SU-DHL-6 (cell line): ENCODE measurements around the gene SH2D4B.

ENCODE experiments used
- H2AFZ ChIP-seq: fragments of 200-600 bp; sonication (generic); 2 replicates; pipeline ENCODE4 v1.6.1; 2014; ENCODE audit warnings: low read depth, mild to moderate bottlenecking, moderate library complexity, mixed read lengths, antibody characterized with exemption, low read length; ENCODE audit not compliant: severe bottlenecking
- H3F3A ChIP-seq: fragments of 200-600 bp; shearing (Covaris generic); 2 replicates; pipeline ENCODE4 v1.6.0; 2016; ENCODE audit warnings: antibody characterized with exemption, mild to moderate bottlenecking; ENCODE audit not compliant: insufficient read depth
- H3K27ac ChIP-seq: fragments of 200-600 bp; sonication (generic); 2 replicates; pipeline ENCODE4 v1.5.1; 2016; ENCODE audit warnings: low read depth, mild to moderate bottlenecking, low read length, moderate library complexity, mixed read lengths
- H3K27me3 ChIP-seq: fragments of 200-600 bp; sonication (generic), shearing (Covaris generic); 2 replicates; pipeline ENCODE4 v1.6.0; 2014; ENCODE audit warnings: mild to moderate bottlenecking, low read length
- H3K36me3 ChIP-seq: fragments of 200-600 bp; sonication (generic); 2 replicates; pipeline ENCODE4 v1.6.1; 2014; ENCODE audit warnings: mild to moderate bottlenecking, low read length, mixed read lengths
- H3K4me2 ChIP-seq: fragments of 300-600, 200-600 bp; shearing (Covaris generic), sonication (generic); 2 replicates; pipeline ENCODE4 v1.6.0; 2014; ENCODE audit warnings: low read length, low read depth, mild to moderate bottlenecking; ENCODE audit not compliant: poor library complexity, severe bottlenecking
- H3K4me3 ChIP-seq: fragments of 200-600 bp; sonication (generic); 2 replicates; pipeline ENCODE4 v1.5.1; 2014; ENCODE audit warnings: antibody characterized with exemption, low read length, mild to moderate bottlenecking, mixed read lengths; ENCODE audit not compliant: insufficient read depth, poor library complexity, severe bottlenecking
- H3K79me2 ChIP-seq: fragments of 200-600 bp; sonication (generic); 2 replicates; pipeline ENCODE4 v1.6.1; 2014; ENCODE audit warnings: mild to moderate bottlenecking, low read length, moderate library complexity; ENCODE audit not compliant: insufficient read depth
- H3K9ac ChIP-seq: fragments of 200-600 bp; sonication (generic); 2 replicates; pipeline ENCODE4 v1.7.0; 2014; ENCODE audit warnings: mild to moderate bottlenecking, low read length
- H3K9me2 ChIP-seq: fragments of 200-600 bp; sonication (generic); replicated peaks from 2 replicates; pipeline ENCODE4 v1.6.1; 2014; ENCODE audit warnings: low read length; ENCODE audit not compliant: insufficient read depth
- H3K9me3 ChIP-seq: fragments of 200-600 bp; sonication (generic); 2 replicates; pipeline ENCODE4 v1.6.1; 2014; ENCODE audit warnings: low read length, mixed read lengths; ENCODE audit not compliant: insufficient read depth
- H4K20me1 ChIP-seq: fragments of 200-600 bp; sonication (generic); 2 replicates; pipeline ENCODE4 v1.6.1; 2014; ENCODE audit warnings: low read depth, mild to moderate bottlenecking, antibody characterized with exemption, low read length, moderate library complexity, mixed read lengths
- CTCF ChIP-seq: fragments of 200-600 bp; sonication (generic); IDR thresholded peaks from one replicate; pipeline ENCODE4 v1.5.1; 2017; ENCODE audit warnings: antibody characterized with exemption, mild to moderate bottlenecking, low read length, moderate library complexity; ENCODE audit not compliant: insufficient read depth, poor library complexity, severe bottlenecking
- EZH2phosphoT487 ChIP-seq: fragments of 200-600 bp; sonication (generic), shearing (Covaris generic); conservative IDR thresholded peaks from 2 replicates; pipeline ENCODE4 v1.6.1; 2018; ENCODE audit warnings: mild to moderate bottlenecking, antibody characterized with exemption, low read length, moderate library complexity, mixed read lengths

Gene SH2D4B

GRCh38 chr10:80580638-80581468, 43.2 kb downstream of the SH2D4B start:
- Histone ChIP-seq H3K4me2 (no peak overlapping the region), H3K27me3 (no peaks in the 10 kb centered on the region)

GRCh38 chr10:80581469-80581835, 43.8 kb downstream of the SH2D4B start:
- Histone ChIP-seq H3K79me2 (no peaks in the 10 kb centered on the region), H4K20me1 (no peaks in the 10 kb centered on the region), H3K4me2 (no peak overlapping the region), H3K36me3 (no peaks in the 10 kb centered on the region), H3K4me3 (no peak overlapping the region), H3K27ac (no peak overlapping the region), H3K9me2 (no peaks in the 10 kb centered on the region), H3K9me3 (no peaks in the 10 kb centered on the region), H3K27me3 (no peaks in the 10 kb centered on the region), H3F3A (no peaks in the 10 kb centered on the region), H3K9ac (no peak overlapping the region), H2AFZ (no peak overlapping the region)
- TF ChIP-seq CTCF: no peak
- TF ChIP-seq EZH2phosphoT487: no peak

More at GRCh38 chr10:80580638-80581468, 43.2 kb downstream of the SH2D4B start:
- TF ChIP-seq EZH2phosphoT487 (no peak), CTCF (no peak)
- no peak overlapping the region for H3K9ac ChIP-seq
- no peaks in the 10 kb centered on the region for H4K20me1 ChIP-seq
- no peaks in the 10 kb centered on the region for H3K9me2 ChIP-seq
- no peaks in the 10 kb centered on the region for H3K79me2 ChIP-seq
- H2AFZ ChIP-seq: no peak overlapping the region
- no peak overlapping the region for H3K27ac ChIP-seq
- H3F3A ChIP-seq: no peaks in the 10 kb centered on the region
- no peak overlapping the region for H3K4me3 ChIP-seq
- no peaks in the 10 kb centered on the region for H3K36me3 ChIP-seq
- no peaks in the 10 kb centered on the region for H3K9me3 ChIP-seq

- Histone ChIP-seq H3K79me2 (no peaks in the 10 kb centered on the region), H3K9ac (no peak overlapping the region), H3K9me2 (no peaks in the 10 kb centered on the region), H3K9me3 (no peaks in the 10 kb centered on the region), H3K4me3 (no peak overlapping the region), H2AFZ (no peak overlapping the region), H3K36me3 (no peaks in the 10 kb centered on the region), H3K27me3 (no peaks in the 10 kb centered on the region), H3K27ac (no peak overlapping the region), H3F3A (no peaks in the 10 kb centered on the region), H3K4me2 (no peak overlapping the region), H4K20me1 (no peaks in the 10 kb centered on the region)
- TF ChIP-seq CTCF (no peak), EZH2phosphoT487 (no peak)
Observed at GRCh38 chr10:80582286-80582960, 44.7 kb downstream of the SH2D4B start.
